IMR-90 (cell line): ENCODE results near the gene ASTN2.

ENCODE experiments used
- BHLHE40 ChIP-seq: fragments of 150-350 bp; IDR thresholded peaks from 2 replicates; pipeline ENCODE4 v1.6.1; 2016; ENCODE audit warnings: mild to moderate bottlenecking, low read depth, low read length
- CEBPB ChIP-seq: IDR thresholded peaks from 2 replicates; pipeline ENCODE4 v1.6.1; 2012; ENCODE audit warnings: low read depth, low read length, improper control_type of control experiment
- CHD1 ChIP-seq: IDR thresholded peaks from 2 replicates; pipeline ENCODE4 v1.6.1; 2012; ENCODE audit warnings: low read depth, low read length, improper control_type of control experiment
- FOS ChIP-seq: fragments of 150-350 bp; IDR thresholded peaks from 2 replicates; pipeline ENCODE4 v1.6.1; 2016; ENCODE audit warnings: low read depth, low read length
- MAFK ChIP-seq: IDR thresholded peaks from 2 replicates; pipeline ENCODE4 v1.6.1; 2012; ENCODE audit warnings: low read depth, low read length, improper control_type of control experiment
- MXI1 ChIP-seq: IDR thresholded peaks from 2 replicates; pipeline ENCODE4 v1.6.1; 2012; ENCODE audit warnings: low read depth, mild to moderate bottlenecking, low read length, moderate library complexity, borderline replicate concordance
- NFE2L2 ChIP-seq: fragments of 150-350 bp; IDR thresholded peaks from 2 replicates; pipeline ENCODE4 v1.6.1; 2016; ENCODE audit warnings: low read depth, mild to moderate bottlenecking, low read length
- POLR2A ChIP-seq: IDR thresholded peaks from 2 replicates; pipeline ENCODE4 v1.6.1; 2012; ENCODE audit warnings: mild to moderate bottlenecking, low read depth, low read length
- RAD21 ChIP-seq: IDR thresholded peaks from 2 replicates; pipeline ENCODE4 v1.6.1; 2012; ENCODE audit warnings: low read length, improper control_type of control experiment
- RCOR1 ChIP-seq: IDR thresholded peaks from 2 replicates; pipeline ENCODE4 v1.6.1; 2012; ENCODE audit warnings: mild to moderate bottlenecking, low read length, improper control_type of control experiment; ENCODE audit not compliant: insufficient replicate concordance
- RFX5 ChIP-seq: IDR thresholded peaks from 2 replicates; pipeline ENCODE4 v1.8.0; 2012; ENCODE audit warnings: low read depth, mild to moderate bottlenecking, low read length, moderate library complexity
- SMC3 ChIP-seq: fragments of 150-350 bp; IDR thresholded peaks from 2 replicates; pipeline ENCODE4 v1.6.1; 2016; ENCODE audit warnings: low read depth, mild to moderate bottlenecking, antibody characterized with exemption, low read length, moderate library complexity
- TF ChIP-seq, protein P1 (sequence below): conservative IDR thresholded peaks from 2 replicates; pipeline ENCODE4 v1.5.1; 2012; ENCODE audit warnings: mild to moderate bottlenecking, low read depth, low read length, improper control_type of control experiment
- TF ChIP-seq, protein P2 (sequence below): fragments of 150-350 bp; IDR thresholded peaks from 2 replicates; pipeline ENCODE4 v1.6.1; 2017; ENCODE audit warnings: mild to moderate bottlenecking, antibody characterized with exemption, low read length, low read depth

GRCh38 chr9:116569111-116569510, 845.7 kb downstream of the ASTN2 start:
- TF ChIP-seq POLR2A = no peak
- TF ChIP-seq, protein P1, sequence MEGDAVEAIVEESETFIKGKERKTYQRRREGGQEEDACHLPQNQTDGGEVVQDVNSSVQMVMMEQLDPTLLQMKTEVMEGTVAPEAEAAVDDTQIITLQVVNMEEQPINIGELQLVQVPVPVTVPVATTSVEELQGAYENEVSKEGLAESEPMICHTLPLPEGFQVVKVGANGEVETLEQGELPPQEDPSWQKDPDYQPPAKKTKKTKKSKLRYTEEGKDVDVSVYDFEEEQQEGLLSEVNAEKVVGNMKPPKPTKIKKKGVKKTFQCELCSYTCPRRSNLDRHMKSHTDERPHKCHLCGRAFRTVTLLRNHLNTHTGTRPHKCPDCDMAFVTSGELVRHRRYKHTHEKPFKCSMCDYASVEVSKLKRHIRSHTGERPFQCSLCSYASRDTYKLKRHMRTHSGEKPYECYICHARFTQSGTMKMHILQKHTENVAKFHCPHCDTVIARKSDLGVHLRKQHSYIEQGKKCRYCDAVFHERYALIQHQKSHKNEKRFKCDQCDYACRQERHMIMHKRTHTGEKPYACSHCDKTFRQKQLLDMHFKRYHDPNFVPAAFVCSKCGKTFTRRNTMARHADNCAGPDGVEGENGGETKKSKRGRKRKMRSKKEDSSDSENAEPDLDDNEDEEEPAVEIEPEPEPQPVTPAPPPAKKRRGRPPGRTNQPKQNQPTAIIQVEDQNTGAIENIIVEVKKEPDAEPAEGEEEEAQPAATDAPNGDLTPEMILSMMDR = no peak
- TF ChIP-seq BHLHE40 = no peak
- TF ChIP-seq NFE2L2 = no peak
- no peak for TF ChIP-seq CHD1
- TF ChIP-seq CEBPB = peak; percentile 80
- no peak for TF ChIP-seq MXI1
- no peak for TF ChIP-seq FOS
- TF ChIP-seq, protein P2, sequence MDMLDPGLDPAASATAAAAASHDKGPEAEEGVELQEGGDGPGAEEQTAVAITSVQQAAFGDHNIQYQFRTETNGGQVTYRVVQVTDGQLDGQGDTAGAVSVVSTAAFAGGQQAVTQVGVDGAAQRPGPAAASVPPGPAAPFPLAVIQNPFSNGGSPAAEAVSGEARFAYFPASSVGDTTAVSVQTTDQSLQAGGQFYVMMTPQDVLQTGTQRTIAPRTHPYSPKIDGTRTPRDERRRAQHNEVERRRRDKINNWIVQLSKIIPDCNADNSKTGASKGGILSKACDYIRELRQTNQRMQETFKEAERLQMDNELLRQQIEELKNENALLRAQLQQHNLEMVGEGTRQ = no peak
- TF ChIP-seq RAD21 = no peak
- TF ChIP-seq RFX5 = no peak
- no peak for TF ChIP-seq SMC3
- TF ChIP-seq MAFK = no peak
- no peak for TF ChIP-seq RCOR1
